WTC11 (cell line): ENCODE measurements around the gene E2F4. TPM values are rescaled to one million over a fixed set of nuclear protein-coding genes. Genes with fewer than 3 reads are reported as not detected.
A peak's percentile ranks its signal among the peaks of the same experiment; 100 is the strongest.

Experiments
- AFF4 ChIP-seq: sonication (generic); formaldehyde crosslinking; IDR thresholded peaks from 2 replicates; pipeline ENCODE4 v1.8.1; 2023; ENCODE audit warnings: mild to moderate bottlenecking, missing genetic modification reagents, borderline replicate concordance
- ATF6 ChIP-seq: sonication (generic); formaldehyde crosslinking; IDR thresholded peaks from 2 replicates; pipeline ENCODE4 v1.8.1; 2023; ENCODE audit warnings: mild to moderate bottlenecking, missing genetic modification reagents
- CBFB ChIP-seq: sonication (generic); formaldehyde crosslinking; IDR thresholded peaks from 2 replicates; pipeline ENCODE4 v1.8.1; 2022; ENCODE audit warnings: mild to moderate bottlenecking, low read depth, missing genetic modification reagents
- GTF2I ChIP-seq: fragments of 250-450 bp; sonication (Bioruptor Pico); conservative IDR thresholded peaks from 2 replicates; pipeline ENCODE4 v1.4.0; 2021; ENCODE audit warnings: mild to moderate bottlenecking
- JUN ChIP-seq: sonication (generic); formaldehyde crosslinking; IDR thresholded peaks from 2 replicates; pipeline ENCODE4 v1.8.0; 2023; ENCODE audit warnings: mild to moderate bottlenecking, missing genetic modification reagents
- MAX ChIP-seq: sonication (generic); formaldehyde crosslinking; IDR thresholded peaks from 2 replicates; pipeline ENCODE4 v1.8.0; 2022; ENCODE audit warnings: mild to moderate bottlenecking, missing genetic modification reagents
- MYBL2 ChIP-seq: sonication (generic); formaldehyde crosslinking; IDR thresholded peaks from 2 replicates; pipeline ENCODE4 v1.8.1; 2023; ENCODE audit warnings: mild to moderate bottlenecking, moderate library complexity, missing genetic modification reagents
- NFYB ChIP-seq: sonication (generic); formaldehyde crosslinking; conservative IDR thresholded peaks from 2 replicates; pipeline ENCODE4 v1.8.0; 2022; ENCODE audit warnings: low read depth, missing genetic modification reagents
- OVOL2 ChIP-seq: fragments of 250-450 bp; sonication (Bioruptor Pico); IDR thresholded peaks from 2 replicates; pipeline ENCODE4 v1.9.0; 2021; ENCODE audit warnings: mild to moderate bottlenecking, borderline replicate concordance
- PRDM15 ChIP-seq: sonication (generic); formaldehyde crosslinking; IDR thresholded peaks from 2 replicates; pipeline ENCODE4 v1.8.0; 2022; ENCODE audit warnings: missing genetic modification reagents
- STAT6 ChIP-seq: sonication (generic); formaldehyde crosslinking; conservative IDR thresholded peaks from 2 replicates; pipeline ENCODE4 v1.8.1; 2023; ENCODE audit warnings: mild to moderate bottlenecking, low read depth, missing genetic modification reagents, moderate library complexity
- TEAD4 ChIP-seq: sonication (generic); formaldehyde crosslinking; IDR thresholded peaks from 2 replicates; pipeline ENCODE4 v1.8.0; 2022; ENCODE audit warnings: mild to moderate bottlenecking, missing genetic modification reagents
- USF1 ChIP-seq: sonication (generic); formaldehyde crosslinking; IDR thresholded peaks from 2 replicates; pipeline ENCODE4 v1.8.0; 2022; ENCODE audit warnings: mild to moderate bottlenecking, missing genetic modification reagents
- total RNA-seq: library from RNA; stranded (reverse); gene quantifications from 3 replicates; pipeline ENCODE4 v1.2.3, GENCODE V29; 2021

Gene E2F4
- total RNA-seq, 1 experiment from 2014 or later = 85.0 TPM

- TF ChIP-seq PRDM15 (CRISPR knock-in tag) (no peak; the same call in 1 of the 2 replicates), USF1 (0 out of 2 replicates have a peak, but pooled peaks have one; percentile 19), MYBL2 (peak; percentile 52; the same call in 1 of the 2 replicates), AFF4 (CRISPR knock-in tag) (no peak), GTF2I (no peak), JUN (CRISPR knock-in tag) (no peak), OVOL2 (CRISPR knock-in tag) (no peak), NFYB (CRISPR knock-in tag) (no peak), ATF6 (CRISPR knock-in tag) (no peak), TEAD4 (CRISPR knock-in tag) (no peak), STAT6 (CRISPR knock-in tag) (no peak), MAX (CRISPR knock-in tag) (peak; percentile 85), CBFB (0 out of 2 replicates have a peak, but pooled peaks have one; percentile 53)
Observed at GRCh38 chr16:67199011-67199807, 7.3 kb downstream of the E2F4 start, which contains the start of gene ELMO3 (continued).
